Inflammatory macrophage treated with lipopolysaccharide for 1 hour (primary cell): ENCODE data around the gene CD247.

Experiments used
- DNase-seq, 2 donors: peaks; one replicate each; pipeline ENCODE4 v3.0.0-alpha.2; 2020 to 2022

CD247 gene

GRCh38 chr1:167541610-167542009 is 23.3 kb upstream of the CD247 start:
- DNase-seq: no peak

GRCh38 chr1:167541003-167541402 is 22.7 kb upstream of the CD247 start:
- DNase-seq: peak; percentile 61 to 70

GRCh38 chr1:167538657-167539056 is 20.3 kb upstream of the CD247 start:
- DNase-seq: no peak

GRCh38 chr1:167533851-167534300 is 15.5 kb upstream of the CD247 start:
- peak; percentile 29 to 83 for DNase-seq

- DNase-seq: no peak
Measured at GRCh38 chr1:167532964-167533824, 14.9 kb upstream of the CD247 start.

- no peak for DNase-seq
Measured at GRCh38 chr1:167532375-167532774, 14.0 kb upstream of the CD247 start.

- DNase-seq: no peak
Measured at GRCh38 chr1:167529829-167530474, 11.6 kb upstream of the CD247 start.

GRCh38 chr1:167528057-167528728 is 9.9 kb upstream of the CD247 start:
- DNase-seq: no peak

GRCh38 chr1:167526667-167527383 is 8.5 kb upstream of the CD247 start:
- DNase-seq: no peak

GRCh38 chr1:167524651-167525050 is 6.3 kb upstream of the CD247 start:
- no peak for DNase-seq

- no peak for DNase-seq
Measured at GRCh38 chr1:167522246-167522645, 3.9 kb upstream of the CD247 start.

GRCh38 chr1:167520711-167521206 is 2.4 kb upstream of the CD247 start:
- DNase-seq: no peak

GRCh38 chr1:167517535-167518330 is 596 bp downstream of the CD247 start:
- DNase-seq: no peak

- no peak for DNase-seq
Measured at GRCh38 chr1:167516404-167517388, 1.6 kb downstream of the CD247 start.

GRCh38 chr1:167515893-167516321 is 2.4 kb downstream of the CD247 start:
- no peak for DNase-seq

- no peak for DNase-seq
Measured at GRCh38 chr1:167515461-167515860, 2.9 kb downstream of the CD247 start.

GRCh38 chr1:167514288-167514687 is 4.0 kb downstream of the CD247 start:
- no peak for DNase-seq

GRCh38 chr1:167512046-167512654 is 6.2 kb downstream of the CD247 start:
- no peak for DNase-seq

GRCh38 chr1:167511374-167511986 is 6.8 kb downstream of the CD247 start:
- no peak for DNase-seq

- no peak for DNase-seq
Measured at GRCh38 chr1:167510881-167511280, 7.4 kb downstream of the CD247 start.
